Mesenchymal stem cell (in vitro differentiated cells and primary cell): ENCODE measurements around the gene MDFI.

Experiments used
- DNase-seq: peaks from one replicate; pipeline ENCODE4 v3.0.0-alpha.2; 2013
- H2AFZ ChIP-seq: one replicate; pipeline ENCODE4 v1.6.1; 2013; ENCODE audit warnings: low read depth, mild to moderate bottlenecking, control low read depth, inconsistent platforms, low read length, moderate library complexity
- H2AK5ac ChIP-seq: 2 replicates; pipeline ENCODE4 v1.6.1; 2013; ENCODE audit warnings: low read length, moderate library complexity, mild to moderate bottlenecking, inconsistent platforms; ENCODE audit not compliant: severe bottlenecking
- H2BK120ac ChIP-seq: one replicate; pipeline ENCODE4 v1.6.1; 2013; ENCODE audit warnings: low read depth, mild to moderate bottlenecking, inconsistent platforms, low read length, moderate library complexity
- H2BK12ac ChIP-seq, 2 experiments: one replicate each; pipeline ENCODE4 v1.6.1; 2013; ENCODE audit warnings: inconsistent platforms in 2 of 2, low read length in 2 of 2, mild to moderate bottlenecking in 2 of 2, moderate library complexity in 2 of 2, control low read depth in 1 of 2
- H2BK15ac ChIP-seq: one replicate; pipeline ENCODE4 v1.6.1; 2013; ENCODE audit warnings: mild to moderate bottlenecking, low read depth, inconsistent platforms; ENCODE audit not compliant: poor library complexity, severe bottlenecking
- H2BK5ac ChIP-seq: 2 replicates; pipeline ENCODE4 v1.6.1; 2013; ENCODE audit warnings: low read depth, mild to moderate bottlenecking, low read length, control low read depth, inconsistent platforms; ENCODE audit not compliant: poor library complexity, severe bottlenecking
- H3K14ac ChIP-seq, 2 experiments: one replicate each; pipeline ENCODE4 v1.6.1; 2013; ENCODE audit warnings: inconsistent platforms in 2 of 2, low read length in 2 of 2, control low read depth in 1 of 2, mild to moderate bottlenecking in 1 of 2, moderate library complexity in 1 of 2
- H3K18ac ChIP-seq, 2 experiments: one replicate each; pipeline ENCODE4 v1.6.1; 2013; ENCODE audit warnings: inconsistent platforms in 2 of 2, low read length in 2 of 2, control low read depth in 1 of 2, low read depth in 1 of 2, mild to moderate bottlenecking in 1 of 2
- H3K23ac ChIP-seq, 2 experiments: one replicate each; pipeline ENCODE4 v1.6.1; 2013; ENCODE audit warnings: inconsistent platforms in 2 of 2, low read length in 2 of 2, mild to moderate bottlenecking in 2 of 2, moderate library complexity in 2 of 2, control low read depth in 1 of 2
- H3K27ac ChIP-seq: 2 replicates; pipeline ENCODE4 v1.5.1; 2013; ENCODE audit warnings: mild to moderate bottlenecking, moderate library complexity, low read length, control low read depth, inconsistent platforms; ENCODE audit not compliant: poor library complexity, severe bottlenecking
- H3K27me3 ChIP-seq, 2 experiments: 2 replicates each; pipeline versions ENCODE4 v1.6.1 to v1.7.0; 2013; ENCODE audit warnings: low read length in 2 of 2, mild to moderate bottlenecking in 2 of 2, moderate library complexity in 2 of 2, control low read depth in 1 of 2, inconsistent platforms in 1 of 2; ENCODE audit not compliant: control insufficient read depth in 1 of 2, insufficient read depth in 1 of 2
- H3K36me3 ChIP-seq, 2 experiments: 2 replicates each; pipeline versions ENCODE4 v1.6.1 to v1.7.0; 2013; ENCODE audit warnings: low read length in 2 of 2, control low read depth in 1 of 2, inconsistent platforms in 1 of 2, low read depth in 1 of 2, mild to moderate bottlenecking in 1 of 2; ENCODE audit not compliant: insufficient read depth in 2 of 2, control insufficient read depth in 1 of 2
- H3K4ac ChIP-seq, 2 experiments: one replicate each; pipeline ENCODE4 v1.6.1; 2013; ENCODE audit warnings: inconsistent platforms in 2 of 2, low read length in 2 of 2, mild to moderate bottlenecking in 2 of 2, moderate library complexity in 2 of 2, control low read depth in 1 of 2, low read depth in 1 of 2
- H3K4me1 ChIP-seq: 2 replicates; pipeline ENCODE4 v1.6.1; 2013; ENCODE audit warnings: low read depth, low read length, control low read depth; ENCODE audit not compliant: control insufficient read depth, insufficient read depth
- H3K4me2 ChIP-seq: 2 replicates; pipeline ENCODE4 v1.6.1; 2013; ENCODE audit warnings: low read length, mild to moderate bottlenecking, inconsistent platforms; ENCODE audit not compliant: poor library complexity, severe bottlenecking
- H3K4me3 ChIP-seq, 2 experiments: 2 replicates each; pipeline versions ENCODE4 v1.5.1 to v1.7.0; 2013; ENCODE audit warnings: low read length in 2 of 2, mild to moderate bottlenecking in 2 of 2, control low read depth in 1 of 2, low read depth in 1 of 2; ENCODE audit not compliant: insufficient read depth in 1 of 2
- H3K79me1 ChIP-seq: replicated peaks from 2 replicates; pipeline ENCODE4 v1.6.1; 2013; ENCODE audit warnings: mild to moderate bottlenecking, control low read depth, low read length, inconsistent platforms; ENCODE audit not compliant: poor library complexity, severe bottlenecking
- H3K9ac ChIP-seq: 2 replicates; pipeline ENCODE4 v1.7.0; 2013; ENCODE audit warnings: mild to moderate bottlenecking, low read length, moderate library complexity
- H3K9me3 ChIP-seq: 2 replicates; pipeline ENCODE4 v1.7.0; 2013; ENCODE audit warnings: mild to moderate bottlenecking, low read length; ENCODE audit not compliant: control insufficient read depth
- H4K8ac ChIP-seq: one replicate; pipeline ENCODE4 v1.6.1; 2013; ENCODE audit warnings: inconsistent platforms, mild to moderate bottlenecking, low read length, moderate library complexity
- H4K91ac ChIP-seq: one replicate; pipeline ENCODE4 v1.6.1; 2013; ENCODE audit warnings: mild to moderate bottlenecking, low read length, inconsistent platforms
- WGBS: methylation state at CpG from one replicate; pipeline ENCODE4 v1.1.7; 2013; ENCODE audit warnings: mixed read lengths; 5-methylcytosine and 5-hydroxymethylcytosine counted together

The MDFI gene

GRCh38 chr6:41658636-41659035 lies 20.4 kb downstream of the MDFI start:
- Histone ChIP-seq H3K27ac (no peak overlapping the region), H3K23ac (no peak overlapping the region), H3K9me3 (no peaks in the 10 kb centered on the region), H2BK15ac (no peak overlapping the region), H3K14ac (no peak overlapping the region), H4K91ac (no peak overlapping the region), H2AFZ (no peak overlapping the region), H2BK12ac (no peak overlapping the region), H3K4ac (no peak overlapping the region), H3K18ac (no peak overlapping the region), H3K27me3 (peaks cover 14 to 89% of the 10 kb centered on the region in 2 experiments), H3K36me3 (peaks cover 0 to 11% of the 10 kb centered on the region in 2 experiments), H2BK5ac (no peak overlapping the region), H3K4me3 (no peak overlapping the region), H3K9ac (no peak overlapping the region), H4K8ac (no peak overlapping the region), H2BK120ac (no peak overlapping the region), H3K4me1 (peaks cover 28% of the 10 kb centered on the region), H3K79me1 (no peaks in the 10 kb centered on the region), H3K4me2 (no peak overlapping the region), H2AK5ac (no peak overlapping the region)
- no peak for DNase-seq
- WGBS: 89% methylated on average over 13 of the region's 13 CpGs

- H3K4me3 ChIP-seq: no peak overlapping the region
These were observed 21.7 kb downstream of the MDFI start for GRCh38 chr6:41659935-41660334.

DNA sequence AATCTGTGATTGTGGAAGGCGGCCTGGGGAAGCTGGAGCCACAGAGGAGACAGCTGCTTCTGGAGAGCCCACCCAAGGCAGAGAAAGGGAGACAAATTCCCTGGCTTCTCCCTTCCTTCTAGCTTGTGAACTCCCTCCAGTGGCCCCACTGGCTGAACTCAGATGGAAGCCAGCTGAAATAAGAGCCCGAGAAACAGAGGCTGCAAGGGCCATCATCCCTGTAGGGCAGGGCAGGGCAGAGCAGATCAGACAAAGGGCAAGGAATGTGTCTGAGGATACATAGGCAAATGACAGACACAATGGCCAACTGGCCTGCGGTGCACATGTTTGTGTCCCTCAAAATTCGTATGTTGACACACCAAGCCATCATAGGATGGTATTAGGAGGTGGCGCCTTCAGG lies 25.3 kb downstream of the MDFI start:
- no peak overlapping the region for H3K18ac ChIP-seq
- no peak overlapping the region for H2AFZ ChIP-seq
- no peak overlapping the region for H3K23ac ChIP-seq
- no peak overlapping the region for H2BK12ac ChIP-seq
- H3K27me3 ChIP-seq: peaks cover 22 to 69% of the 10 kb centered on the region in 2 experiments
- no peak overlapping the region for H3K4me3 ChIP-seq
- H4K8ac ChIP-seq: no peak overlapping the region
- no peaks in the 10 kb centered on the region for H3K9me3 ChIP-seq
- no peak overlapping the region for H2BK15ac ChIP-seq
- no peak for DNase-seq
- no peak overlapping the region for H4K91ac ChIP-seq
- 77% methylated on average over 5 of the region's 5 CpGs for WGBS
- no peaks in the 10 kb centered on the region for H3K36me3 ChIP-seq
- no peak overlapping the region for H3K27ac ChIP-seq
- no peak overlapping the region for H3K9ac ChIP-seq
- H3K79me1 ChIP-seq: no peaks in the 10 kb centered on the region
- no peak overlapping the region for H2AK5ac ChIP-seq
- no peak overlapping the region for H2BK120ac ChIP-seq
- H3K4me1 ChIP-seq: peaks cover 4% of the 10 kb centered on the region
- H3K14ac ChIP-seq: no peak overlapping the region
- no peak overlapping the region for H2BK5ac ChIP-seq
- H3K4me2 ChIP-seq: no peak overlapping the region
- H3K4ac ChIP-seq: no peak overlapping the region

More at GRCh38 chr6:41659935-41660334, 21.7 kb downstream of the MDFI start:
- 85% methylated on average over 6 of the region's 7 CpGs for WGBS
- H3K23ac ChIP-seq: no peak overlapping the region
- H3K9ac ChIP-seq: no peak overlapping the region
- H3K18ac ChIP-seq: no peak overlapping the region
- H3K4me1 ChIP-seq: peaks cover 26% of the 10 kb centered on the region
- H2BK15ac ChIP-seq: no peak overlapping the region
- no peak overlapping the region for H2BK120ac ChIP-seq
- H2BK5ac ChIP-seq: no peak overlapping the region
- H3K27me3 ChIP-seq: peaks cover 16 to 88% of the 10 kb centered on the region in 2 experiments
- no peaks in the 10 kb centered on the region for H3K36me3 ChIP-seq
- H2BK12ac ChIP-seq: no peak overlapping the region
- no peak overlapping the region for H2AFZ ChIP-seq
- H3K79me1 ChIP-seq: no peaks in the 10 kb centered on the region
- H4K8ac ChIP-seq: no peak overlapping the region
- DNase-seq: no peak
- no peak overlapping the region for H3K14ac ChIP-seq
- no peaks in the 10 kb centered on the region for H3K9me3 ChIP-seq
- no peak overlapping the region for H3K27ac ChIP-seq
- H4K91ac ChIP-seq: no peak overlapping the region
- H3K4ac ChIP-seq: no peak overlapping the region
- no peak overlapping the region for H2AK5ac ChIP-seq
- no peak overlapping the region for H3K4me2 ChIP-seq

- H3K23ac ChIP-seq: no peak overlapping the region
- no peak overlapping the region for H3K9ac ChIP-seq
- H3K4ac ChIP-seq: no peak overlapping the region
- H2BK5ac ChIP-seq: no peak overlapping the region
- no peak overlapping the region for H4K91ac ChIP-seq
- peaks cover 4% of the 10 kb centered on the region for H3K4me1 ChIP-seq
- peaks cover 22 to 62% of the 10 kb centered on the region in 2 experiments for H3K27me3 ChIP-seq
- no peak overlapping the region for H4K8ac ChIP-seq
- no peak for DNase-seq
- H2AFZ ChIP-seq: no peak overlapping the region
- H3K4me2 ChIP-seq: no peak overlapping the region
- H3K79me1 ChIP-seq: no peaks in the 10 kb centered on the region
- no peak overlapping the region for H2BK15ac ChIP-seq
- H2BK12ac ChIP-seq: no peak overlapping the region
- H3K27ac ChIP-seq: no peak overlapping the region
- no peaks in the 10 kb centered on the region for H3K36me3 ChIP-seq
- 88% methylated on average over 3 of the region's 5 CpGs for WGBS
- H3K18ac ChIP-seq: no peak overlapping the region
- no peak overlapping the region for H3K14ac ChIP-seq
- no peak overlapping the region for H3K4me3 ChIP-seq
- H2BK120ac ChIP-seq: no peak overlapping the region
- H2AK5ac ChIP-seq: no peak overlapping the region
- H3K9me3 ChIP-seq: peaks cover 5% of the 10 kb centered on the region
These were observed 26.0 kb downstream of the MDFI start for GRCh38 chr6:41664271-41664670.
